HCT116 (cell line): ENCODE results near the gene PIBF1. TPM values are rescaled to one million over a fixed set of nuclear protein-coding genes. Genes with fewer than 3 reads are reported as not detected.
"Not testable (repeated sequence)": the region's sequence is repeated elsewhere in the genome, so short reads cannot be mapped to it uniquely, and the experiment has no call there.

Experiments
- ATAC-seq: fragments of 200-7000 bp; cut with Tn5 transposase; 2 replicates; pipeline ENCODE4 v1.9.1; 2020; ENCODE audit warnings: mild to moderate bottlenecking, moderate library complexity
- BruUV-seq: library from RNA; stranded (reverse); fragments of 400-500 nt; replicated peaks from 2 replicates; lab custom pipeline; 2021; lab: Mats Ljungman, UMichigan
- CTCF ChIA-PET: fragments of 300-600 bp; sonication (Branson Sonifier 250); formaldehyde crosslinking; loops from one replicate; lab custom pipeline; 2021; ENCODE audit warnings: antibody characterized with exemption; lab: Charles Lee
- POLR2A ChIA-PET: fragments of 300-600, 350-600 bp; sonication (Branson Sonifier 250); formaldehyde crosslinking; loops from one replicate; lab custom pipeline; 2021; ENCODE audit warnings: antibody characterized with exemption; lab: Charles Lee
- RAD21 ChIA-PET, 2 experiments: fragments of 300-600 bp; sonication (Branson Sonifier 250); formaldehyde crosslinking; loops; one replicate each; lab custom pipeline; 2023; ENCODE audit warnings: low total read pairs in 2 of 2; ENCODE audit not compliant: uncharacterized antibody in 2 of 2, unreplicated experiment in 2 of 2, low non-redundant PET in 1 of 2; lab: Charles Lee
- DNase-seq: peaks from one replicate; pipeline ENCODE4 v3.0.0-alpha.2; 2010; ENCODE audit warnings: low read depth, low spot score
- H2AFZ ChIP-seq: fragments of 200-600 bp; shearing (Covaris generic), sonication (generic); 2 replicates; pipeline ENCODE4 v1.6.1; 2017; ENCODE audit warnings: low read depth, mixed run types, mixed read lengths, antibody characterized with exemption, low read length; ENCODE audit not compliant: poor library complexity, severe bottlenecking
- H3K27ac ChIP-seq: 2 replicates; pipeline ENCODE4 v1.5.1; 2012; ENCODE audit warnings: low read depth, low read length
- H3K27me3 ChIP-seq: fragments of 200-600 bp; sonication (generic); 2 replicates; pipeline ENCODE4 v1.6.1; 2016; ENCODE audit warnings: mixed run types, low read length, mixed read lengths; ENCODE audit not compliant: insufficient read depth
- H3K36me3 ChIP-seq, 2 experiments: fragments of 200-500 bp in 1 of 2; fragments of 200-600 bp in 1 of 2; sonication (Bioruptor generic) in 1 of 2; sonication (generic) in 1 of 2; 2 replicates each; pipeline versions ENCODE4 v1.5.1 to v1.6.1; 2014 to 2016; ENCODE audit warnings: low read length in 2 of 2, inconsistent platforms in 1 of 2, mixed read lengths in 1 of 2, mixed run types in 1 of 2; ENCODE audit not compliant: insufficient read depth in 2 of 2, control insufficient read depth in 1 of 2
- H3K4me1 ChIP-seq, 2 experiments: fragments of 200-600 bp in 1 of 2; sonication (generic) in 1 of 2; 2 replicates each; pipeline versions ENCODE4 v1.5.1 to v1.6.1; 2012 to 2017; ENCODE audit warnings: low read length in 2 of 2, inconsistent platforms in 1 of 2, mild to moderate bottlenecking in 1 of 2, mixed read lengths in 1 of 2, mixed run types in 1 of 2, moderate library complexity in 1 of 2; ENCODE audit not compliant: insufficient read depth in 2 of 2, control insufficient read depth in 1 of 2
- H3K4me2 ChIP-seq: fragments of 200-600 bp; sonication (generic); 2 replicates; pipeline ENCODE4 v1.6.1; 2017; ENCODE audit warnings: mixed run types, low read length, mixed read lengths
- H3K4me3 ChIP-seq, 2 experiments: fragments of 200-600 bp in 1 of 2; sonication (generic) in 1 of 2; replicated peaks in 1 of 2; 2 replicates each; pipeline ENCODE4 v1.5.1; 2011 to 2016; ENCODE audit warnings: low read length in 2 of 2, control low read depth in 1 of 2, low read depth in 1 of 2, mild to moderate bottlenecking in 1 of 2, mixed read lengths in 1 of 2, mixed run types in 1 of 2
- H3K79me2 ChIP-seq: fragments of 200-600 bp; sonication (generic); 2 replicates; pipeline ENCODE4 v1.6.1; 2017; ENCODE audit warnings: mild to moderate bottlenecking, mixed run types, low read length, moderate library complexity, mixed read lengths; ENCODE audit not compliant: insufficient read depth
- H3K9ac ChIP-seq: fragments of 200-600 bp; sonication (generic); 2 replicates; pipeline ENCODE4 v1.6.1; 2016; ENCODE audit warnings: low read length, mixed read lengths
- H3K9me2 ChIP-seq: fragments of 200-600 bp; sonication (generic), shearing (Covaris generic); 2 replicates; pipeline ENCODE4 v1.6.1; 2017; ENCODE audit warnings: mixed run types, mild to moderate bottlenecking, moderate library complexity; ENCODE audit not compliant: insufficient read depth
- H3K9me3 ChIP-seq, 2 experiments: fragments of 200-500 bp in 1 of 2; fragments of 200-600 bp in 1 of 2; sonication (Bioruptor generic) in 1 of 2; sonication (generic) in 1 of 2; 2 replicates each; pipeline ENCODE4 v1.6.1; 2014 to 2017; ENCODE audit warnings: low read length in 2 of 2, mixed read lengths in 2 of 2, inconsistent platforms in 1 of 2, low read depth in 1 of 2, mild to moderate bottlenecking in 1 of 2, mixed run types in 1 of 2, moderate library complexity in 1 of 2; ENCODE audit not compliant: control insufficient read depth in 1 of 2, insufficient read depth in 1 of 2
- H4K20me1 ChIP-seq: fragments of 200-600 bp; sonication (generic), shearing (Covaris generic); 2 replicates; pipeline ENCODE4 v1.6.1; 2017; ENCODE audit warnings: mixed run types, mild to moderate bottlenecking, moderate library complexity; ENCODE audit not compliant: insufficient read depth
- CTCF ChIP-seq, 3 experiments: fragments of 200-600 bp in 1 of 3; sonication (generic) in 1 of 3; IDR thresholded peaks in 2 of 3; conservative IDR thresholded peaks in 1 of 3; 2 replicates each; pipeline ENCODE4 v1.5.1; 2012 to 2017; ENCODE audit warnings: low read depth in 2 of 3, low read length in 2 of 3, antibody characterized with exemption in 1 of 3, borderline replicate concordance in 1 of 3, control low read depth in 1 of 3, mild to moderate bottlenecking in 1 of 3, mixed read lengths in 1 of 3, mixed run types in 1 of 3, moderate library complexity in 1 of 3; ENCODE audit not compliant: insufficient read depth in 1 of 3
- ELF1 ChIP-seq: IDR thresholded peaks from 2 replicates; pipeline ENCODE4 v1.6.1; 2012; ENCODE audit warnings: low read depth, borderline replicate concordance
- EZH2 ChIP-seq: fragments of 200-600 bp; sonication (generic); IDR thresholded peaks from 2 replicates; pipeline ENCODE4 v1.6.1; 2017; ENCODE audit warnings: antibody characterized with exemption, mixed run types
- JUND ChIP-seq: IDR thresholded peaks from 2 replicates; pipeline ENCODE4 v1.6.1; 2012
- SRF ChIP-seq: IDR thresholded peaks from 2 replicates; pipeline ENCODE4 v1.6.1; 2012; ENCODE audit warnings: low read depth
- ZFX ChIP-seq: fragments of 450-650 bp; IDR thresholded peaks from 2 replicates; pipeline ENCODE4 v1.6.1; 2017
- intact Hi-C: fragments of 100-400 bp; cut with micrococcal nuclease; formaldehyde crosslinking; loops from 2 replicates; pipeline ENCODE4 v1.10.0; 2022
- total RNA-seq: library from RNA; stranded (reverse); gene quantifications from one replicate; pipeline ENCODE4 v1.2.1, GENCODE V29; 2021; ENCODE audit not compliant: unreplicated experiment

Gene PIBF1
- total RNA-seq, 1 experiment from 2014 or later = 21.1 TPM

- TF ChIP-seq ELF1 = no peak
Observed at GRCh38 chr13:72804301-72804700, 22.4 kb downstream of the PIBF1 start (continued).

DNA sequence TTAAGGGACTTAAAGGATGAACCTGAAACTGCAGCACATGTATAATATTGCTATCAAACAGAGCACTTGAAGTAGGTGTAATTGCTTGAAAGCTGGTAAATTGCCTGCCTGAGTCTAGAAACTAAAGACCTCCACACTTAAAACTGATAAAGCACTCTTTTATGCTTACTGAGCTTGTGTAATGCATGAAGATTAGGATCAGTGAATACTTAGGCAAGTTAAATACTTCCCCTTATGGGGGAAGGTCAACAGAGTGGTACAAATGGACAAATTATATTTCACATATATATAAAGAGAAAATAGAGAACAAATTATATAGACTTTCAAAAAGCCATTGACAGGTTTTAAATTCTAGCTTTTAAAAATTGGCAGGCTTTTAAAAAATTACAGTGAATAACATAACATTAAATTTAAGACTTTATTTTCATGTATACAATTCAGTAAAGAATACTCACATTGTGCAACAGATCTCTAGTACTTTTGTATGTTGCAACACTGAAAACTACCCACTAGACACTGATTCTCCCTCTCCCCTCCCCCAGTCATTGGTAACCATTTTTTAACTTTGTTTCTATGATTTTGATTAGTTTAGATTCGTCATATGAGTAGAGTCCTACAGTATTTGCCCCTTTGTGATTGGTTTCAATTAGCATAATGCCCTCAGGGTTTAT is 23.9 kb downstream of the PIBF1 start:
- ATAC-seq (no peak), DNase-seq (no peak)
- Histone ChIP-seq H3K27me3 (no peaks in the 10 kb centered on the region), H3K4me1 (no peaks in the 10 kb centered on the region), H3K9ac (no peak overlapping the region), H4K20me1 (no peaks in the 10 kb centered on the region), H3K9me3 (no peaks in the 10 kb centered on the region), H2AFZ (no peak overlapping the region), H3K79me2 (no peaks in the 10 kb centered on the region)
- intact Hi-C loops = no loop called here
- BruUV-seq = no TSS peak
- ChIA-PET CTCF (no interaction called here), RAD21 (no interaction called here)
- TF ChIP-seq ZFX (no peak), CTCF (IDR thresholded peaks at IDR 0.05 in 2 of 3, conservative IDR thresholded peaks at IDR 0.05 in 1 of 3; ENCODE audit: borderline replicate concordance in 1 of 3, insufficient read depth in 1 of 3, low read depth in 2 of 3, low read length in 2 of 3) (no peak), EZH2 (no peak), SRF (no peak), JUND (no peak)
- TF ChIP-seq, all 23 proteins: peak for 0
- POLR2A ChIA-PET = no interaction called here
- Histone ChIP-seq H3K9me2 (no peaks in the 10 kb centered on the region), H3K4me2 (no peak overlapping the region), H3K4me3 (no peak overlapping the region), H3K27ac (no peak overlapping the region), H3K36me3 (0 out of 4 replicates have a peak, but pooled peaks cover 0 to 2% of the 10 kb centered on the region in 2 experiments)

DNA sequence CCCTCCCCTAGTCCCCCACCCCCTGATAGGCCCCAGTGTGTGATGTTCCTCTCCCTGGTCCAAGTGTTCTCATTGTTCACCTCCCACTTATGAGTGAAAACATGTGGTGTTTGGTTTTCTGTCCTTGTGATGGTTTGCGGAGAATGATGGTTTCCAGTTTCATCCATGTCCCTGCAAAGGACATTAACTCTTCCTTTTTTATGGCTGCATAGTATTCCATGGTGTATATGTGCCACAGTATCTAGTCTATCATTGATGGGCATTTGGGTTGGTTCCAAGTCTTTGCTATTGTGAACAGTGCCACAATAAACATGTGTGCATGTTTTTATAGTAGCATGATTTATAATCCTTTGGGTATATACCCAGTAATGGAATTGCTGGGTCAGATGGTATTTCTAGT is 24.6 kb downstream of the PIBF1 start:
- H3K79me2 ChIP-seq, H3K9me3 ChIP-seq, H3K4me3 ChIP-seq, H3K27me3 ChIP-seq, BruUV-seq, H3K4me1 ChIP-seq, H3K9me2 ChIP-seq, CTCF ChIA-PET, H2AFZ ChIP-seq, DNase-seq, RAD21 ChIA-PET, POLR2A ChIA-PET, H4K20me1 ChIP-seq, H3K36me3 ChIP-seq, H3K27ac ChIP-seq, ATAC-seq, intact Hi-C loops, H3K4me2 ChIP-seq, H3K9ac ChIP-seq: not testable (repeated sequence)
